Nucleus accumbens (tissue), 56 donors: ENCODE data around the gene CRYZL1.
"Not testable (repeated sequence)": the region's sequence is repeated elsewhere in the genome, so short reads cannot be mapped to it uniquely, and the experiment has no call there.

ENCODE experiments used
- DNase-seq, 56 donors: peaks; one replicate each; lab custom pipeline; 2025; lab: John Stamatoyannopoulos, UW

CRYZL1 gene

DNA sequence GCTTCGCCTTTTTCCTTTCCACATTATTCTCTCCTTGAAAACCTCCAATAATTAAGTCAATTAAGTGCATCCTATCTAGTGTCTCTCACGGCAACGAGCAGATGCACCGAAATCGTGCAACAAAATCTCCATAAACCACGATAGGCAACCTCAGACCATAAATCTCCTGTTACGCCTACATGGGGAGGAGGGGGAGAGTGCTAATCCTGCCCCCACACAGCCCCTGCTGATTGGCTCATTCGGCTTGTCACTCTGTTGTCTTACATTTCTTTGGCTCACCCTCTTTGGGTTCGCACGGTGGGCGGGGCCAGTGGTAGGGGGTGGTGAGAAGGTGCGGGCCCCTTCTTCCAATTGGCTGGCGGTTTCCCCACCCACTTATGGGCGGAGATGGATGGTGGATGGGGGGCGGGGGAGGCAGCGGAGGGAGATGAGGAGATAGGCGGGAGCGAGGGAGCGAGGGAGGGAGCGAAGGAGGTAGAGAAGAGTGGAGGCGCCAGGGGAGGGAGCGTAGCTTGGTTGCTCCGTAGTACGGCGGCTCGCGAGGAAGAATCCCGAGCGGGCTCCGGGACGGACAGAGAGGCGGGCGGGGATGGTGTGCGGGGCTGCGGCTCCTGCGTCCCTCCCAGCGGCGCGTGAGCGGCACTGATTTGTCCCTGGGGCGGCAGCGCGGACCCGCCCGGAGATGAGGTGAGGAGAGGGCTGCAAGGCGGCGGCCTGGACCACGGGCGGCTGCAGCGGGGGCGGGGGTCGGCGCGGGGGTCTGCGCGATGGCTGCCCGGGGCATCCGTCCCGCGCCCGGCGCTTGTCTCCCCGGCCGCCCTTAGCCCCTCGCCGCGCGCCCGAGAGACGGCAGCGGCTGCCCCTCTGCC, 720 bp upstream of the CRYZL1 start, which contains the start of gene ITSN1:
TSS of gene ITSN1 (plus strand) at position 475 of the 869 bp plus-strand sequence. CDS start 76,328 bp downstream, outside the sequence.
- DNase-seq, result peak; percentile 93 to 100 (median 100)

DNA sequence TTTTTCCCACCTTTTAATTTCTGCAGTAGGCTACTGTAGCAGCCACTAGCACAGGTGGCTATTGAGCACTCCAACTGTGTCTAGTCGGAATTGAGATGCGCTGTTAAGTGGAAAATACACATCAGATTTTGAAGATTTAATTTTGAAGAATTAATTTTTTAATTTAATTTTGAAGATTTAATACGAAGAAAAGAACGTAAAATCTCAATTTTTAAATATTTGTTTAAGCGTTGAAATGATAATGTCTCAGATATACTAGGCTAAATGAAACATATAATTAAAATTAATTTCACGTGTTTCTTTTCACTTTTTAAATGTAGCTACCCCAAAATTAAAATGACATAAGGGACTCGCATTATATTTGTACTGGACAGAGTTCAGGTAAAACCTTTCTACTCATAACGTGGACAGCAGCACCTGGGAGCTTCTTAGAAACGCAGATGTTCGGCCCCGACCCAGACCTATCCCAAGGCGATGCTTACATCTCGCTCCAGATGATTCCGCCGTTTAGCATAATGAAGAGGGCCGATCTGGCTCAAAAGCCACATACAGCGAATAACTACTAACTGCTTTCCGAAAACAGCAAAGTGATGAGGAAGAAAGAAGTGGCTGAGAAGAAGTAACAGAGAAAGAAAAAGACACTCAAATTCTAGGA, 717 bp downstream of the CRYZL1 start:
- peak in 4 of 56 donors; percentile 9 to 36 (median 14) for DNase-seq

- DNase-seq, result no peak
Observed at GRCh38 chr21:33634254-33634653, 7.3 kb downstream of the CRYZL1 start.

- DNase-seq, result not testable (repeated sequence)
Observed at GRCh38 chr21:33626151-33626550, 15.4 kb downstream of the CRYZL1 start.

DNA sequence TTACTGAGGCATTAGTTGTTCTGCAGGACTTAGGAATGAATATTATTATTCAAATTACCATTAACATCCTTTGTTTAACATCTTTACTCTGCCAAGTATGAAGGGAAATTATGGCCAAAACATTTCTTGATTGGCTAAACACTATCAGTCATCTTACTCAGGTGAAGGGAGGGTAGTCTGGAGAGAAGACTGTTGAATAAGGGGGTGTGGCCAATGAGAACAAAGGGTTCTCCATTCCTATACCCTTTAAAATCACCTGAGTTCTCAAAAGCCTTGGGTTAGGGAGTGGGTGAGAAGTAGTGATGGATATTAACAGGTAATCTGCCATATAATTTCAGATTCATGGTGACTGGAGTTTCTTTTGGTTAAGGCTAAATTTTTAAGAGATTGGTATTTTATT, 19.3 kb downstream of the CRYZL1 start:
- DNase-seq, result no peak

DNA sequence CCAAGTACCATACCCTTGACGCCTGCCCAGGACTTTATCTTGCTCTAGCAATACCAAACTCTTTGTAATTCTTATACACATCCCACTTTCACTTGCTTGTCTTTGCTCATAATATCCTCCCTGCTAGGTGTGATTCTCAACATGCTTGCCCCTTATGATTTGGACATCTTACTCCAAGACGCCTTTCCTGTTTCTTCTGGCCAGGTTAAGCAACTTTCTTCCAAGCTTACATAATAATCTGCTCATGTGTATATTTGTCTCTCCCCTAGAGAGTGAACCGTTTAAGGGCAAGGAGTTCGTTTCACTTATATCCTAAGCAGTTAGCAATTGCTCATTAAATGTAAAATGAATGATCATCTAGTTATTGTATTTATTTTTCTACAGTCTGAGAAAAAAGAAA, 21.8 kb downstream of the CRYZL1 start:
- no peak for DNase-seq

DNA sequence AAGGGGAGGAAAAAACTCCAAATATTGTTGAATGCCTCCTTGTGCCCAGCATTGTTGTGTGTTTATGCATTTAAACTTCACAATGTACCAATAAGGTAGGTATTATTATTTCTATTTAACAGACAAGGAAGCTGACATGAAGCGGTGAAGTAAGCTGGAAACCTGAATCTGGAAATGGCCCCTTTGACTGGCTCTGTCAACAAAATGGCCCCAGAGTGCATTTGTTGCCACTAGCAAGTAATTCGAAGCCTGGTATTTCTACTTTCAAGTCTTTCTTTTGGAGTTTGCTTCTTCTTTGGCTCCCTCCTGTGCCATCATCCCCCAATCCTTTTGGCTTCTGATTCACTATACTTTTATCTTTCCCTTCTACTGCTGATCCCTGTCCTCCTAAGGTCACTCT, 23.1 kb downstream of the CRYZL1 start:
- no peak for DNase-seq

- not testable (repeated sequence) for DNase-seq
Observed at GRCh38 chr21:33617565-33617964, 24.0 kb downstream of the CRYZL1 start.

- no peak for DNase-seq
Observed at GRCh38 chr21:33611006-33611744, 30.4 kb downstream of the CRYZL1 start.

- DNase-seq, result no peak
Observed at GRCh38 chr21:33608559-33608958, 33.0 kb downstream of the CRYZL1 start.

GRCh38 chr21:33598051-33598450, 43.5 kb downstream of the CRYZL1 start:
- DNase-seq, result no peak

GRCh38 chr21:33588485-33589335, 52.8 kb downstream of the CRYZL1 start, which contains the start of gene DONSON:
Gene DONSON, minus strand, starts transcription at chr21:33588684. Its CDS starts 43 bp downstream, at chr21:33588641.
- DNase-seq, result peak in 55 of 56 donors; percentile 21 to 92 (median 79)

DNA sequence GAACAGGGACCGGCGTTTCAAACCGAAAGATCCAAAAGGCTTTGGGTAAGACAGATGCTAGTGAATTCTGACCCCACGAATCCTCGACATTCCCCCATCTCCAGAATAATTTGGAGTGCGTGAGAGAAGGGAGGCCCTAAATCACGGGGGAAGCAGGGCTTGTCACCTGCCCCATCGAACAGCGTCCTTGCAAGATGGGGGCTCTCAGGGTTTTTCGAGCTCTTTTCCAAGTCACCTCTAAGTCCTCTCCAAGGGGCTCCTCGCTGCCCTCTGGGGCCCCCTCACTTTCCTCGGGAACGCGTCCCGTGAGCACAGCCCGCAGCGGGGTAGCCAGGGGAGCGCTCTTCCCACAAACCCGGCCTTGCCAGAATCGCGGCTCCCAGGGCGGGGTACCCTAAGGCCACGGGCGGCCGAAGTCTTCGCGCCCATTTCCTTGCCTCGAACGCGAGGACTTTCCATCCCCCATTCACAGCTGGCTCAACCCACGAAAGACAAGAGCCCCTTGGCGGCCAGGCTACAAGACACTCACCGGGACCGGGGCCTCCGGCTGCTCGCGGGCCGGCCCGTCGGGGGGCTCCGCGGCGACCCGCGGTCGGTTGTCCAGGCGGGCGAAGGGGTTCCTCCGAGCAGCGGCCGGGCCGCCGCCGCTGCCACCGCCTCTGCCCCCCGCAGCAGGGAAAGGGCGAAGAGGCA, 53.6 kb downstream of the CRYZL1 start:
- peak in 32 of 56 donors; percentile 5 to 55 (median 38) for DNase-seq

GRCh38 chr21:33586927-33587326, 54.6 kb downstream of the CRYZL1 start:
- DNase-seq, result no peak

DNA sequence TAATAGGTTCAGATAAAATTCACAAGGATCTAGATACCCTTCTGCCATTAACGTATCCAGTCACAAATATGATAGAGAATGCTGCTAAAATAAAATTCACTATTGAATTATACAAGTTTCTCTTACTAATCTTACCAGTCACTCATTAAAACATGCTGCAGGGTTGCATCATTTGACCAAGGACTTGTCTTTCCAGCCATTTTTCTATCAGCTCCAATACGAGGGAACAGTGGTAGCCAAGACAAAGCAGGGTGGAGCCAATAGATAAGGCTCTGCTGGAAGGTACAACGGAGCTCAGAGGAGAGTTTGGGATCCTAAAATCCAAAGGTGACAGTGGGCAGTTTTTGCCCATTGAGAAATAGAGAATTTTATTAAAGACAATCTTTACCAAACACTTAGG, 57.1 kb downstream of the CRYZL1 start:
- no peak for DNase-seq

DNA sequence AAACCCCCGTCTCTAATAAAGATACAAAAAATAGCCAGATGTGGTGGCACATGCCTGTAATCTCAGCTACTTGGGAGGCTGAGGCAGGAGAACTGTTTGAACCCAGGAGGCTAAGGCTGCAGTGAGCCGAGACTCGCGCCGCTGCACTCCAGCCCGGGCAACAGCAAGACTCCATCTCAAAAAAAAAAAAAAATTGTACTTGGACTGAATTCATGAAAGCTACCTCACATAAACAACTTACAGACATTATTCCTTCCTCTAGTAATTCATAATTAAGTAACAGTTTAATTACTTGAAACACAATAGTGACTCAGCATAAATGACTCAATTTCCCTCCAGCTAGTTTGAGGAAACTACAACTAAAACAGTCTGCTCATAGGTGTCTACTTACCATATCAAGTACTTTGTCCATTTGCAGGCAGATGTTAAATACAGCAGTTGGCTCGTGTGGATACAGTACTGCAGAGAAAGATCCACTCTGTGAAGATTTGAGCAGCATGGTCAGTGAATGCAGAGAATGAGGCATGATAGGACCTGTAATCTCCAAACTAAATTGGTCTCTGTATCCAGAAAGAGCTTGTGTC, 62.5 kb downstream of the CRYZL1 start:
- DNase-seq, result no peak

DNA sequence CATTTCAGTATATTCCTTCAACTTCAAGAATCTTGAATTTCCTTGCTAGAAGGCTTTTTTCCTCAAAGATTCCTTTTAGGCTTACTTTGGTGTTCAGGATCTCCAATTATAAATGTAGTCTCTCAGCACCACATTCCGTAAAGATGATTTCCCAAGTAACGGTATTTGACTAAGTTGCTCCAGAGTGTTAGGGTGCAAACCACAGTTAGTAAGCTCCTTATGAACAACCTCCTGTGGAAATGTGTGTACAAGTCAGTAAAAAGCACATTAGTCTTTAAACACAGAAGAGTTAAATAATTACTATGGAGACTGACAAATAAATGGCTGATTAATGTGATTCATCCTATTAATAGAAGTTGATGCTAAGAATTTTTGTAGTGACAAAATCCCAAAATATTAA, 63.3 kb downstream of the CRYZL1 start:
- no peak for DNase-seq

GRCh38 chr21:33576741-33577141, 64.8 kb downstream of the CRYZL1 start:
- not testable (repeated sequence) for DNase-seq

DNA sequence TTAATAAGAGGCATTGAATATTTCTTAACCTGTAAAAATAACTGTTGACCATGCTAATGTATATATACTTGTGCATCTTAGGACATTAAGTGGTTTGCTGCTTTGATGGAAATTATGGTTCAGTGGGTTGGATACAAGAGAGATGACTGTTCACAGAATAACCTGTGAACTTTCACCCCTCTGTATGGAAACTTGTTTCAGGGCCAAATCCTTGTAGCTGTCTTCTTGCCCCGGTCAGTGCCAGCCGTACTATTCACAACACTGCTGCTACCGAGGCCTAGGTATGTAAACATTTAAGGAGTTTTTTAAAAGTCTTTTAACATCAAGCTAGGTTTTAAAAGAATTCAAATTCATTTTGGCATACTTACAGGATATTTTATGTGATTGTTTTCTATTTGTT, 69.2 kb downstream of the CRYZL1 start:
- DNase-seq, result no peak
